GM21576 (cell line): ENCODE data around the gene FAM222A.

ENCODE experiments used
- ATAC-seq: cut with Tn5 transposase; IDR thresholded peaks from one replicate; pipeline ENCODE4 v1.9.1; 2021; ENCODE audit warnings: mild to moderate bottlenecking, moderate library complexity; ENCODE audit not compliant: unreplicated experiment

Gene FAM222A

DNA sequence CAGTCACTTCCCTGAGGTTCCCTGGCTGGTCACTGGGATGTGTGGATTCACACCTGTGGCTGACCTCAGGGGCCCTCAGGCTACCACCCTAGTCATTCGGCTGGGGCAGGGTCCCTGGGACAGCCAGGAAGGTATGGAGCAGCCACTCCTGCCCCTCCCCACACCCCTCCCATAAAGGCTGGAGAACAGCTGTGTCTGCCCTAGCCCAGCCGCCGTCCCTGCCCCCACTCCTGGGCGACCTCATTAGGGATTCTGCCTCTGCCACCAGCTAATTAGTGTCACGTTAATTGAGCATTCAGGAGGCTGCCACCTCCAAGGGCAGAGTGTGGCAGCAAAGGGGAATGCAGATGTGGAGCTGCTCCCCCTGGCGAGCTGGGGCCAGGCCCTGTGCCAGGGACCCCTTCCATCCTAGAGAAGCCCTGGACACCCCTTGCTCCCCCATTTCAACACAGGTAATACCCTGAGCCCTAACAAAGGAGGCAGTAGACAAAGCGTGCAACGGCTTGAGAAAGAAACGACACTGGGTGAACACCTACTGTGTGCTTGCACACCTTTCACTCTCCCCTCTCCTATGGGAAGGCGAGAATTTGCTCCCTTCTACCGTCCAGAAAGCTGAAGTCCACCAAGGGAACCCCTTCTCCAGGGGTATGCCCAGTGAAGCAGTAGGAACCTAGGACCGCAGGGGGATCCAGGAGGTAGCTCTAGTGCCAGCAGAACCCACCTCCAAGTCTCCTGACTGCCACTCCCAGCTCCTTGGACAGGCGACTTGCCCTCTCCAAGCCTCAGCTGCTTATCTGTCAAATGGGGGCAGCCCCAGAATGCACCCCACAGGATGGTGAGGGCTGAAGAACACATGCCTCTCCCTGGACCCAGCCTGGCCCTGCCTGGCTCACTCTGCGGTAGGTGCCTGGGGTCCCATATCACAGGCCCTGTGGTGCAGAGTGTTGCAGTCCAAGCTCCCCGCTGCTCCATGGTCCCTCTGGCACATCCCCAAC is 45.1 kb downstream of the FAM222A start:
- ATAC-seq, result no peak

DNA sequence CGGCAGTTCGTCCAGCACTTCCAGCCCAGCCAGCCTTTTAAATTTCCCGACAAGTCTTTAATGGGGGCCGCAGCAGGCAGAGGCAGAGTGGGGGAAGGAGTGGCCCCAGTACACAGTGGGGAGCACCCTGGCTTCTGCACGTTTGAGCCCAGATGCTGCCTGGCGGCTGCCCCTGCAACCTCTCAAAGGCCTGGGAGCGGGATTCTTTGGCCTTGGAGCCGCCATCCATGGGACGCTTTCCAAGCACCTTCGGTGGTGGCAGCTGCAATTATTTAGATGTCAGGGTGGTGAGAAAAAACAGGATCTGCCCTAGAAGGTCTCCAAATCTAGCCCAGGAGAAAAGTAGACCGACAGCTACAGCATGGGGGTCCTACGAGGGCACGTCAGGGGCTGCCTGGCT is 46.0 kb downstream of the FAM222A start:
- no peak for ATAC-seq

DNA sequence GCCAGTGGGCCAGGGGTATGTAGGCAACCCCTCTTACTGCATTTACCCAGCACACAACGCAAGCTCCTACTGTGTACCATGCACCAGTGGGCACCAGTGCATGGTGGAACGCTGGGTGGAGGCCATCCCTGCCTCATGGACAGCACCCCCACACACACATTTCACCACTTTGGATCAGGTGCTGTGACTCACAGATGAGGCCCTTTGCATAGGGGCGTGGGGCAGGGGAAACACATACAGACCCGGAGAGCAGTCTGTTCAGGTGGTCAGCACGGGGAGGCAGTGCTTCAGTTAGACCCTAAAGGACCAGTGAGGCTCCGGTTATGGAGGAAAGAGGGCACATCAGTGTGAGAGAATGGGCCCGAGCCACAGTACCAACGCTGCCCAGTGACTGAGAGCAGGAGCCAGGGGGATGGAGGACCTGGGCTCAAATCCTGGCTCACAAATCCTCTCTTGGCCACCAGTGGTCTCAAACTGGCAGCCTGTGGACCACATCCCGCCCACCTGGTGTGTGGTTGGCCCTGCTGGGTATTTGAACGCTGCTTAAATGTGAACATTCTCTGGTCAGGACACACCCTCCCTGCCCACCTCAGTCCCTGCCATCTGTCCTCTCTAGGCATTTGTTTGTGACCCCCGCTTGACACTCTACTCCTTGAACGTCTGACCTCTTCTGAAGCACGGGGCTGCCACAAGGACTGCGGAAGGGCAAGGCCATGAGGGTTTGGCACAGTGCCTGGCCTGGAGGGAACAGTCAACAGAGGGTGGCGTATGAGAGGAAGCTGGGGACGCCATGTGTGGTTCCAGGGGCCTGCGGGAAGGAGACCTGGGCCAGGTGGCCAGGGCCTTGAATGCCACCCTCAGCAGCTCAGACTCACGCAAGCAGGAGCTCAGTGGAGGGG is 46.7 kb downstream of the FAM222A start:
- no peak for ATAC-seq

DNA sequence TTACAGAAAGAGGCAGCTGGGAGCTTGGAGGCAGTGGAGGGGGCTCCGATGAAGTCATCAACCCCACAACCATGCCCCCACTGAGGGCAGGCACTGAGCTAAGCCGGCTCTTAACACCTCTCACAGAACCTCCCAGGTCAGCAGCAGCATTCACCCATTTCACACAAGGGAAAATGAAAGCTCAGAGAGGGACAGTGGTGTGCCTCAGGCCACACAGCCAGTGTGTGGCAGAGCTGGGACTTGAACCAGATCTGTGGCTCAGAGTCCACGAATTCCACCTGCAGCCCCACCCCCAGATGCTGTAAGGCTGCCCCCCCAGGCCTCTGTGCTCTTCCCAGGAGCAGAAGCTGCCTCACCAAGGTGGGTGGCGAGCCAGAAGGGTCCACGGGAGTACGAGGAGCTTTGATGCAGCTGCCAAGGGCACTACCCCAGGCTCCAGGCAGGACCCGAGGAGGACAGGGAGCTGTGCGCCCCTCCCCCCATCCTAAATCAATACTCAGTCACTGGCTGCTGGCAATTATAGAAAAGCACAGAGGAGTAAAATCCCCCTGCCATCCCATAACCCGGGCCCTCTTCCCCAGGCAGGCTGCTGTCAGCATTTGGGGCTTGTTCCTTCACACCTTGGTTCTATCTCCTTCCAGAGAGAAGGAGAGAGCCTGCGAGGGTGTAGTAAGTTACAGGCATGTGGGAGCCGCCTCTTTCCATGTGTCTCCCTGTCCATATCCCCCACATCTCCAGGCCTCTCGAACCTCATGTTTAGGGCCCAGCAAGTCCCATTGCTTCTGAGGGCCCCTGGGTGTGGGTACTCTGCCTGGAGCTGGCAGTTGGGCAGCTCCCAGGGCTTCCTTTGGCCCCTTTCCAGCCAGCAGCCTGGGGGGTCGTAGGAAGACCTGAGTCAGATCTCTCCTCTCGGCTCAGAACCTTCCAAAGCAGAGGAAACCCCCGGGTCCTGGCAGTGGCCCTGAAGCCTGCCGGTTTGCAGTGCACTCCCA is 47.6 kb downstream of the FAM222A start:
- ATAC-seq, result no peak

DNA sequence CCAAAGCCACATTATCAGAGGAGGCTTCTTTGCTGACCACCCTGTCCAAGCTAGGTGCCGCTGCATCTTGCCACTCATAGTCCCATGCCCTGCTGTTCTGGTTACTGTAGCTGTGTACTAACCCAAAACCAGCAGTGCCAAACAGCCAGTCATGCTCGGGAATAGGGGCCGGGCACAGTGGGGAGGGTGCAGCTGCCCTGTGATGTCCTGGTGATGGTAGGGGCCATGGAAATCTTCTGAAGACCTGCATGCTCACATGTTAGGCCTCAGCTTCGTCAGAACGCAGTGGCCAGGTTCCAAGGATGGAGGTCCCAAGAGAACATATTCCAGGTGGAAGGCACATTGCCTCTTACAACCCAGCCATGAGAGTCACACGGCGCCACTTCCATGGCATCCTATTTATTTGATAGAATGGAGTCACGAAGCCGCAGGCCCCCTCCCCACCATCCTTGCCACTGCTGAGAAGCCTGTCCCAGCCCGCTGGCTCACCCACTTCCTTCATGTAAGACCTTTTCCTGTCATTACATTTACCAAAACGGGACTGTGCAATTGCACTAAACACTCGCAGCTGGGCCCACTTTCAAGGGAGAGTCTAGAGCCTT is 48.5 kb downstream of the FAM222A start:
- ATAC-seq, result no peak

DNA sequence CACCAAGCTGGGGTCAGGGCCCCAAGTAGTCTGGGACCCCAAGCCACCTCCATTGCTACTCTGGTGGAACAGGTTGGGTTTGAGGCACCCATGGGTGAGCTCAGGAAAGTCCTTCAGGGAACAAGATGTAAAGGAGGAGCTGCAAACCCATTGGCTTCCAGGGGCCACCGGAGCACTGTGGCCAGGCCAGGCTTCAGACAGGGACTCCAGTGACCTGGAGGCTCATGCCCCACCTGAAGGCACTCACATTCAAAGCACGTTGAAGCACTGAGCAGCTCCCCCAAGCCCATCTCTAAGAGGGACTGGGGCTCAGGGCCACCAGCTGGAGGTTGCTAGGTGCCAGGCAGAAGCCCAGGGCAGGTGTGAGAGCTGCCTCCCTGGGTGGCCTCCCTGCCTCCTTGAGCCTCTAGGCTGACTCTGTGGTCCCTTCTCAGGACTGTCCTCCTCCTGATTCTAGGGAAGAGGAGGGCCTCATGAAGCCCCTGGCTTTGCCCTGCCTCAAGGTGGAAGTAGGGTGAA is 49.1 kb downstream of the FAM222A start:
- no peak for ATAC-seq

DNA sequence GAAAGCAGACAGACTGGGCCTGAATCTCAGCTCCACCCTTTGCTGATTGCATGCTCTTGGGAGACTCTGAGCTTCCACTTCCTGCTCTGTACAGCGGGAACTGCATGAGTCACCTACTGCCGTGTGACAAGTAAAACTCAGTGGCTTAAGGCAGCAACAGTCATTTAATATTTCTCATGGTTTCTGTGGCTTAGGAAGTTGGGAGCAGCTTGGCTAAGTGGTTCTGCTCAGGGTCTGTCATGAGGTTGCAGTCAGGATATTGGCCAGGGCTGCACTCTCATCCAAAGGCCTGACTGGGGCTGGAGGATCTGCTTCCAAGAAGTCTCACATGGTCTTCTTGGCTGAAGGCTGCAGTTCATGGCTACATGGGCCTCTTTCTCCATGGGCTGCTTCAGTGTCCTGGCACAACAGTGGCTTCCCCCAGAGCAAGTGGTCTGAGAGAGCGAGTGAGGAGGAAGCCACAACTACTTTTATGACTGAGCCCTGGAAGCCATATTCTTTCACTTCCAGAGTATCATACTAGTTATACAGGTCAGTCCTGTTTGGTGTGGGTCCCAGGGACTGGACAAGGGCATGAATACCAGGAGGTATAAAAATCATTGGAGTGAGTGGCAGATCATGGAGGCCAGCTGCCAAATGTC is 49.7 kb downstream of the FAM222A start:
- no peak for ATAC-seq

DNA sequence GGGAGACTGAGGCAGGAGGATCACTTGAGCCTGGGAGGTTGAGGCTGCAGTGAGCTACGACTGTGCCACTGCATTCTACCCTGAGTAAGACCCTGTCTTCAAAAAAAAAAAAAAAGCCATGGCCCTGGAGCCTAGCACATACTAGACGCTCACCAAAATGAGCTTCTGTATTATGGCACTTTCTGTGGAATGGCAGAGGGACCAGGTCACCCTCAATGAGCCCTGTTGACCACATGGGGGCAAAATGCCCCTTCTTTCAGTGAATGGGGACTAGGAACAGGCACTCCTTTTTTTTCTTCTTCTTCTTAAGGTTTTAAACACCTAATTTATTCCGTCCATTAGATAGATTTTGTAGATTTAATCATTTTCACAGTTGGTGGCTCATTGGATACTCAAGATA is 50.5 kb downstream of the FAM222A start:
- ATAC-seq, result no peak

DNA sequence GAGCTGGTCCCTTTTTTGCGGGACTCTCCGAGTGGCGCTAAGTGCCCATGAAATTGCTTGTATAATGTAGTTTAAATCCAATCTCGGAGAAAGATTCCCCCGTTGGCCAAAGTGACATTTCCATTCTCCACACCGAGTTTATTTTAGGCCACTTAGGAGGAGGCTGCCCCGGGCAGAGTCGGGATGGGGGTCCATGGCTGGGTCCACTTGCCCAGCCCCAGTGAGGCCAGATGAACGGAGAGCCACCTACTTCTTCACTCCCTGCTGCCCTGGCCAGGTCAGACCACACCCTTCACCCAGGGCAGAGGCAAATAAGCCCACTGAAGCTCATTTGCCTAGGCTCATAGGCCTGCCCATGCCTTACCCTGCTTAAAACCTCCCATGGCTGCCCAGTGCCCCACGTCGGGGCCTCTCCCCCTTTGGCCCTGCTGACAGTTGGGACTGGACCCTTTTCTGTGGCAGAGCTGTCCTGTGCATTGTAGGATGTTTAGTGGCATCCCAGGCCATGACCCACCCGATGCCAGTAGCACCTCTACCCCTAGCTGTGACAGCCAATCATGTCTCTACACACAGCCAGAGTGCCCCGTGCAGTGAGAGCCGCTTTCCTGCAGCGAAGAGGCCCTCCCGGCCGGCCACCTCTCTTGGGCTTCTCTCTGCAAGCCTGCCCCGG is 51.3 kb downstream of the FAM222A start:
- no peak for ATAC-seq

DNA sequence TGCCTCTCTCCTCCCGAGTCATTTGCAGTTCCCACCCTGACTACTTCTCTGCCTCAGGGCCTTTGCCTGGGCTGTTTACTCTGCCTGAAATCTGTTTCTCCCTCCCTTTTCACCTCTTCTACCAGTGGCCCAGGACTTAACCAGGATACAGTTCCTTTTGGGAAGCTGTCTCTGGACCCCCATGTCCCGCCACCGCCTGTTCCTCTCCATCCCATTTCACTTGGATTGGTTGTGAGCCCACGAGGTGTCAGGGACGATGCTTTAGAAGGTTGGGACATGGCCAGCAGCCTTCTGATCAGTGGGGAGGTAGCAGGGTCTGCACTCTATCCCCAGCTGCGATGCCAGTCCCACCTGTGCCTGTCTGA is 51.8 kb downstream of the FAM222A start:
- no peak for ATAC-seq

DNA sequence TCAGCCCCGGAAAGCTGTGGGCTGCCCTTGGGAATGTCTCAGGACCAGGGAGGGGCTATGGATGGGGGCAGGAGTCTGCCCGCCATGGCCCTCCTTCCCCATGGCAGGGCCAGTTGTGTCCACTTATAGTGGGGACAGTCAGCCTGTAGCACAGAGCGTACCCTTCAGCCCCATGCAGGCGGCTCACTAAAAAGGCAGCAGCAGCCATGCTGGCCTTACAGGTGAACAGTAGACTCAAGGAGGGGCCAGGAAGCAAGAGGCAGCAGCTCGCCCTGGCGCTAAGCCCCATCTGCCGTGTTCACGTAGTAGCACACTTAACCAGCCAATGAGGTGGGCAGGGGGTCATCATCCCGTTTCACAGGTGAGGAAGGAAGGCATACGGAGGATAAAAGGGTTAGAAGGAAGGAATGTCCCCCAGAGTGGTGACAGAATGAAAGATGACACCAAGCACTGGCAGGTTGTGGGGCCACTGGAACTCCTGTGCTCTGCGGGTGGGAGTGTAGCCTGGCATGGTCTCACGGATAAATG is 52.7 kb downstream of the FAM222A start:
- no peak for ATAC-seq

DNA sequence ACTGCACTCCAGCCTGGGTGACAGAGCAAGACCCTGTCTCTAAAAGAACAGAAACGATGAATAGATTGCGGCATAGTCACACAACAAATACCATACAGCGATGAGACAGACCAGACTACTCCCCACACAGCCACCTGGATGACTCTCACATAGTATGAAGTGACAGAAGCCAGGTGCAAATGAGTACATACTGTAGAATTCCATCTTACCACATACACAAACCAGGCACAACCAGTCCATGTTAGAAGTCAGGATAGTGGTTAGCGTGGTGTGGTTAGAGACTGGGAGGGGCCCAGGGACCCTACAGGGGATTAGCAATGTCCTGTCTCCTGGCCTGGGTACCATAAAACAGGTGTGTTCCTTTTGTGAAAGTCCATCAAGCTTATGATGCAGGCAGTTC is 53.8 kb downstream of the FAM222A start:
- ATAC-seq, result no peak

DNA sequence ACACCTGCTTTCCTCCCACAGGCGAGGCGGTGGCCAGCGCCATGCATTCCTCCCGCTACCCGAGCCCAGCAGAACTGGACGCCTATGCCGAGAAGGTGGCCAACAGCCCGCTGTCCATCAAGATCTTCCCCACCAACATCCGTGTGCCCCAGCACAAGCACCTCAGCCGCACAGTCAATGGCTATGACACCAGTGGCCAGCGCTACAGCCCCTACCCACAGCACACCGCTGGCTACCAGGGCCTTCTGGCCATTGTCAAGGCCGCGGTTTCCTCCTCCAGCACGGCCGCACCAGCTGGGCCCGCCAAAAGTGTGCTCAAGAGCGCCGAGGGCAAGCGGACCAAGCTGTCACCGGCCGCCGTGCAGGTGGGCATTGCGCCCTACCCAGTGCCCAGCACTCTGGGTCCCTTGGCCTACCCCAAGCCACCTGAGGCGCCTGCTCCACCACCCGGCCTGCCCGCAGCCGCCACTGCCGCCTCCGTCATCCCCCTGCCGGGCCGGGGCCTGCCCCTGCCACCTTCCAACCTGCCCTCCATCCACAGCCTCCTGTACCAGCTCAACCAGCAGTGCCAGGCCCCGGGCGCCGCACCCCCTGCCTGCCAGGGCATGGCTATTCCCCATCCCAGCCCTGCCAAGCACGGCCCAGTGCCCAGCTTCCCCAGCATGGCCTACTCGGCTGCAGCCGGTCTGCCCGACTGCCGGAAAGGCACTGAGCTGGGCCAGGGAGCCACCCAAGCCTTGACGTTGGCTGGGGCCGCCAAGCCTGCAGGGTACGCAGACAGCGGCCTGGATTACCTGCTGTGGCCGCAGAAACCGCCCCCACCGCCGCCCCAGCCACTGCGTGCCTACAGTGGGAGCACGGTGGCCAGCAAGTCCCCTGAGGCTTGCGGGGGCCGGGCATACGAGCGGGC is 54.6 kb downstream of the FAM222A start:
- ATAC-seq, result no peak

DNA sequence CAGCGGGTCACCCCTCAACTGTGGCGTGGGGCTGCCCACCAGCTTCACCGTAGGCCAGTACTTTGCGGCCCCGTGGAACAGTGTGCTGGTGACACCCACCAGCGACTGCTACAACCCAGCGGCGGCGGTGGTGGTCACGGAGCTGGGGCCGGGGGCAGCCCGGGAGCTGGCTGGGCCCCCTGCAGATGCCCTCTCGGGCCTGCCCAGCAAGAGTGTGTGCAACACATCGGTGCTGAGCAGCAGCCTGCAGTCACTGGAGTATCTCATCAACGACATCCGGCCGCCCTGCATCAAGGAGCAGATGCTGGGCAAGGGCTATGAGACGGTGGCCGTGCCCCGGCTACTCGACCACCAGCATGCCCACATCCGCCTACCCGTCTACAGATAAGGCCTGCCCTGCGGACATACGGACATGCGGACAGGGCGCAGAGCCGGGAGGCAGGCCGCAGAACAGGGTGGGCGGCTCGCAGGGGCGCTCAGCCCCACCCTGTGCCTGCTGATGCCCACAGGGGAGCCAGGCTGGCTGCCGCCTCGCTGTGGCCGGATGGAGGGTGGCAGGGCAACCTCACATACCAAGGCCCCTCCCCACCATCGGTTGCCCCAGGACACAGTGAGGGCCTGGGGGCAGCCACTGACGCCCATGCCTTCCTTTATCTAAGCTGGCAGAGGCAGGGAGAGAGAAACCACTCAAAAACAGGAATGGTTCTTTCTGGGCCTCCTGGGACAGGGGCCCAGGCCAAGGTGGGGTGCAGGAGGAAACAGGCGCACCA is 55.5 kb downstream of the FAM222A start:
- ATAC-seq, result no peak

DNA sequence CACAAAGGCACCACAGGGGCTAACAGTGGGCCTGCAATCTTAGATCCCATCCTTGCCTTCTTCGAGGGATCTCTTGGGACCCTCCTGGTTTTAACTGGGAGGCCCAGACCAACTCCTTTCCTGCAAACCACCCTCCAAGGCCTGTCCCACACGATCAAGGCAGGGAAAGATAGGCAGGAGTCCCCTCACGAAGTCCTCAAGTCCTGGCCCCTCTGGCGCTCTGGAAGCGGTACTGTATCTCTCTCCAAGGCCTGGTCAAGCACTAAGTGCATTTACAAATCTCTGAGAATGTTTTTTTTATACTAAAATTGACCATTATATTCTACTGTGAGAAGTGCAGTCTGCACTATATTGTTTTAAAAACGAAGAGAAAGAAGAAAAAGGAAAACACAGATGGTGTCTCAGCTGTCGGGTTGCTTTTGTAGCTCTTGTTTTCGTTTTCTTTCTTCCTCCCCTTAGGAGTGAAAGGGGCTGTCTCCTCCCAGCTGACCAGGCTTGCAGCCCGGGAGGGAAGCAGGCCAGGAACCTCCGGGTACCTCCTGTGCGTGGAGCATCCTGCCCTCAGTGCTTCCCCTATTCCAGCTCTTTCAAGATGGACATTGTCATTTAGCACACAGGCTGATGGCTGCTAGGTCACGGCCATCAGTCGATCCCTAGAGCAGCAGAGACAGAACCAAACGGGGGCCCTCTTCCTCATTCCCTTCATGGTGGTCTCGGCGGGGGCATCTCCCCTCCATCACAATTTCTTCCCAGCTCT is 56.7 kb downstream of the FAM222A start:
- no peak for ATAC-seq
